Loucy (cell line): ENCODE data around the gene UBE2C.

ENCODE experiments used
- H2AFZ ChIP-seq: fragments of 200-600 bp; sonication (generic); 2 replicates; pipeline ENCODE4 v1.6.0; 2016; ENCODE audit warnings: antibody characterized with exemption, mild to moderate bottlenecking, low read length, moderate library complexity
- H3F3A ChIP-seq: fragments of 200-600 bp; 2 replicates; pipeline ENCODE4 v1.6.0; 2016; ENCODE audit warnings: antibody characterized with exemption, low read depth, mild to moderate bottlenecking
- H3K27me3 ChIP-seq: fragments of 200-600 bp; sonication (generic); 2 replicates; pipeline ENCODE4 v1.6.1; 2014; ENCODE audit warnings: low read length, mild to moderate bottlenecking; ENCODE audit not compliant: insufficient read depth, poor library complexity, severe bottlenecking
- H3K36me3 ChIP-seq: fragments of 200-600 bp; sonication (generic); 2 replicates; pipeline ENCODE4 v1.6.1; 2016; ENCODE audit warnings: low read length; ENCODE audit not compliant: insufficient read depth
- H3K4me1 ChIP-seq: fragments of 200-600 bp; sonication (generic); 2 replicates; pipeline ENCODE4 v1.5.1; 2014; ENCODE audit warnings: low read length, mild to moderate bottlenecking; ENCODE audit not compliant: insufficient read depth, poor library complexity, severe bottlenecking
- H3K4me2 ChIP-seq: fragments of 200-600 bp; sonication (generic); 2 replicates; pipeline ENCODE4 v1.6.0; 2014; ENCODE audit warnings: antibody characterized with exemption, low read length, low read depth, mild to moderate bottlenecking; ENCODE audit not compliant: poor library complexity, severe bottlenecking
- H3K4me3 ChIP-seq: fragments of 200-600 bp; sonication (generic); 2 replicates; pipeline ENCODE4 v1.5.1; 2014; ENCODE audit warnings: low read length, mild to moderate bottlenecking, mixed read lengths; ENCODE audit not compliant: poor library complexity, severe bottlenecking
- H3K79me2 ChIP-seq: fragments of 200-600 bp; sonication (generic); 2 replicates; pipeline ENCODE4 v1.6.1; 2014; ENCODE audit warnings: low read length; ENCODE audit not compliant: insufficient read depth
- H3K9ac ChIP-seq: fragments of 200-600 bp; sonication (generic); 2 replicates; pipeline ENCODE4 v1.6.0; 2014; ENCODE audit warnings: mild to moderate bottlenecking, low read depth, low read length, moderate library complexity; ENCODE audit not compliant: poor library complexity, severe bottlenecking
- H3K9me2 ChIP-seq: fragments of 200-600 bp; sonication (generic); replicated peaks from 2 replicates; pipeline ENCODE4 v1.6.1; 2016; ENCODE audit warnings: low read depth, low read length, mixed read lengths
- H3K9me3 ChIP-seq: fragments of 200-600 bp; sonication (generic); 2 replicates; pipeline ENCODE4 v1.6.1; 2014; ENCODE audit warnings: mild to moderate bottlenecking, antibody characterized with exemption, low read length, low read depth; ENCODE audit not compliant: insufficient read depth
- H4K20me1 ChIP-seq: fragments of 200-600 bp; sonication (generic); 2 replicates; pipeline ENCODE4 v1.6.0; 2014; ENCODE audit warnings: antibody characterized with exemption, low read length, mild to moderate bottlenecking; ENCODE audit not compliant: insufficient read depth, poor library complexity, severe bottlenecking
- CTCF ChIP-seq: fragments of 200-600 bp; sonication (generic); conservative IDR thresholded peaks from 2 replicates; pipeline ENCODE4 v1.5.1; 2014; ENCODE audit warnings: mild to moderate bottlenecking, antibody characterized with exemption, low read length
- EZH2phosphoT487 ChIP-seq: fragments of 200-600 bp; IDR thresholded peaks from 2 replicates; pipeline ENCODE4 v1.6.1; 2018; ENCODE audit warnings: antibody characterized with exemption, mild to moderate bottlenecking, moderate library complexity, borderline replicate concordance

The UBE2C gene

GRCh38 chr20:45798935-45799642 is 13.4 kb upstream of the UBE2C start:
- Histone ChIP-seq H3K4me3 (no peak overlapping the region), H3K9ac (no peak overlapping the region), H3F3A (no peaks in the 10 kb centered on the region), H3K27me3 (no peaks in the 10 kb centered on the region), H3K9me3 (no peaks in the 10 kb centered on the region), H4K20me1 (peaks cover 2% of the 10 kb centered on the region), H3K4me2 (peak overlapping the region; percentile 38), H3K4me1 (peaks cover 2% of the 10 kb centered on the region), H3K79me2 (peaks cover 4% of the 10 kb centered on the region; the same call in 1 of the 2 replicates), H3K36me3 (peaks cover 37% of the 10 kb centered on the region; the same call in 1 of the 2 replicates), H2AFZ (0 out of 2 replicates have a peak overlapping the region, but pooled peaks have one; percentile 40), H3K9me2 (no peaks in the 10 kb centered on the region)
- TF ChIP-seq CTCF = peak; percentile 78
- no peak for TF ChIP-seq EZH2phosphoT487

- no peaks in the 10 kb centered on the region for H3F3A ChIP-seq
- no peaks in the 10 kb centered on the region for H3K27me3 ChIP-seq
- no peak overlapping the region for H3K4me2 ChIP-seq
- H3K9me3 ChIP-seq = no peaks in the 10 kb centered on the region
- H3K4me1 ChIP-seq = peaks cover 2% of the 10 kb centered on the region
- TF ChIP-seq EZH2phosphoT487 = no peak
- TF ChIP-seq CTCF = no peak
- H2AFZ ChIP-seq = no peak overlapping the region
- peaks cover 54% of the 10 kb centered on the region; the same call in 1 of the 2 replicates for H3K36me3 ChIP-seq
- H3K9ac ChIP-seq = no peak overlapping the region
- H3K4me3 ChIP-seq = no peak overlapping the region
- no peaks in the 10 kb centered on the region for H3K79me2 ChIP-seq
- H4K20me1 ChIP-seq = peaks cover 2% of the 10 kb centered on the region
- no peaks in the 10 kb centered on the region for H3K9me2 ChIP-seq
Observed at GRCh38 chr20:45801851-45802250, 10.6 kb upstream of the UBE2C start.

- H3F3A ChIP-seq = no peaks in the 10 kb centered on the region
- peaks cover 11% of the 10 kb centered on the region for H4K20me1 ChIP-seq
- H3K9me2 ChIP-seq = no peaks in the 10 kb centered on the region
- H3K4me1 ChIP-seq = peaks cover 30% of the 10 kb centered on the region
- no peak overlapping the region for H3K9ac ChIP-seq
- H3K9me3 ChIP-seq = no peaks in the 10 kb centered on the region
- H3K4me2 ChIP-seq = peak overlapping the region; percentile 5
- H3K36me3 ChIP-seq = peaks cover 36% of the 10 kb centered on the region; the same call in 1 of the 2 replicates
- H2AFZ ChIP-seq = no peak overlapping the region
- peaks cover 44% of the 10 kb centered on the region for H3K79me2 ChIP-seq
- peaks cover 8% of the 10 kb centered on the region for H3K27me3 ChIP-seq
- TF ChIP-seq EZH2phosphoT487 = no peak
- no peak for TF ChIP-seq CTCF
- H3K4me3 ChIP-seq = no peak overlapping the region
Observed at GRCh38 chr20:45810191-45810970, 2.1 kb upstream of the UBE2C start.
